Skeletal muscle tissue (tissue), 4 donors: ENCODE results near the gene PTPRN2. TPM values are rescaled to one million over a fixed set of nuclear protein-coding genes. Genes with fewer than 3 reads are reported as not detected.

Experiments used
- H3K27ac ChIP-seq: one replicate; pipeline ENCODE4 v1.7.0; 2013; ENCODE audit warnings: mild to moderate bottlenecking, low read depth, low read length, inconsistent platforms
- H3K27me3 ChIP-seq, 3 donors: one replicate each; pipeline ENCODE4 v1.7.0; 2013; ENCODE audit warnings: low read length in 3 of 3; ENCODE audit not compliant: control insufficient read depth in 3 of 3, insufficient read depth in 3 of 3
- H3K36me3 ChIP-seq, 3 donors: one replicate each; pipeline ENCODE4 v1.7.0; 2013; ENCODE audit warnings: low read length in 3 of 3; ENCODE audit not compliant: control insufficient read depth in 3 of 3, insufficient read depth in 3 of 3
- H3K4me1 ChIP-seq, 3 donors: one replicate each; pipeline ENCODE4 v1.7.0; 2013; ENCODE audit warnings: low read length in 3 of 3, mild to moderate bottlenecking in 3 of 3; ENCODE audit not compliant: control insufficient read depth in 3 of 3, insufficient read depth in 3 of 3
- H3K4me3 ChIP-seq, 3 donors: one replicate each; pipeline ENCODE4 v1.7.0; 2013; ENCODE audit warnings: low read length in 3 of 3
- H3K9ac ChIP-seq, 3 donors: one replicate each; pipeline ENCODE4 v1.7.0; 2013; ENCODE audit warnings: low read length in 3 of 3, mild to moderate bottlenecking in 3 of 3, moderate library complexity in 2 of 3, low read depth in 1 of 3
- H3K9me3 ChIP-seq, 3 donors: one replicate each; pipeline ENCODE4 v1.7.0; 2013; ENCODE audit warnings: low read length in 3 of 3; ENCODE audit not compliant: control insufficient read depth in 3 of 3
- total RNA-seq: library from RNA; depleted of rRNA; stranded (reverse); fragments of >200 nt; gene quantifications from one replicate; pipeline ENCODE4 v1.2.3, GENCODE V29; 2014
- donor health status: Osteomylitis.

The PTPRN2 gene
- total RNA-seq, 1 donor from 2014 or later = 1.6 TPM

DNA sequence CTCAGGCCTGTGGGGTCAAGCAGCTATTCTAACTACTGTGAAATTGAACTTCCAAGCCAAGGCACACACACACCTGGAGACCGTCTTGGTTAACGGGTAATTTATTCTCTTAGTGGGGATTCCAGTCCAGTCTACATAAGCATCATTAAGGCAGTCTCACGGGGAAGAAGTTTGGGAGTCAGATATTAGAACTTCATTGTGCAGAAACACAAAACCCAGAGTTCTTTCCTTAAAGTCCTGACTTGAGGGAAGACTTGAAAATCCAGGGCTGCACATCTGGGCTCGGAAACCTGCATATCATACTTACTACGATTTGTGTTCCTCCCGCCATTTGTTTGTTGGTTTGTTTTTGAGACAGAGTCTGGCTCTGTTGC, 112.0 kb downstream of the PTPRN2 start:
- Histone ChIP-seq H3K27me3 (peaks cover 0 to 13% (median 4%) of the 10 kb centered on the region in 3 donors), H3K27ac (no peak overlapping the region), H3K4me3 (no peak overlapping the region), H3K36me3 (no peaks in the 10 kb centered on the region), H3K9me3 (peaks cover 0 to 4% (median 0%) of the 10 kb centered on the region in 3 donors), H3K4me1 (no peaks in the 10 kb centered on the region), H3K9ac (no peak overlapping the region)

DNA sequence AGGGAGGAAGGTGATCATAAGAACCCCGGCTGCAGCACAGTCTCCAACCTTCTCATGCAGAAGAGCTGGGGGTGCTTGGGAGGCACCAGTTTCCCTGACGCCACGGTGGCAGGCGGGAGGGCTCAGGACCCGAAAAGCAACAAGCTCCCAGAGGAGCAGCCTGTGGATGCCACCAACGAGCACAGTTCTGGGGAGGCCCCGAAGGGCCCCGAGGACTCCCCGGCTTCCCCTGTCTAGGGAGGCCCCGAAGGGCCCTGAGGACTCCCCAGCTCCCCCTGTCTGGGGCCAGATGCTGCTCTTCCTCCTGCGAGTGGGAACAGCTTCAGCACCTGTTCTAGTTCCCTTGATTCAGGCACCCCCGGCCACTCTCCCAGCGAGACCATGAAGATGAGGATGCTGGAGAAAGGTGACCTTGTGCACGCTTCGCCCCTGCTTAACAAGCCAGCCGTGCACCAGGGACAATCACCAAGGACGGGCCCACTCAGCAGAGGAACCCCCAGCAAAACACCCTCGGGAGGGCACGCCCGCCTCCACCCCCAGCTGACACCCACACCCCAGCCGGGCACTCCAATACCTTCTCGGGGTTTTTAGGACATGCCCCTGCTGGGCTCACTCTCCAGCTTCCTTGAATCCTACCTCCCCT, 112.5 kb downstream of the PTPRN2 start:
- peaks cover 0 to 4% (median 0%) of the 10 kb centered on the region in 3 donors for H3K9me3 ChIP-seq
- no peaks in the 10 kb centered on the region for H3K4me1 ChIP-seq
- no peaks in the 10 kb centered on the region for H3K36me3 ChIP-seq
- no peak overlapping the region for H3K27ac ChIP-seq
- H3K9ac ChIP-seq = no peak overlapping the region
- H3K27me3 ChIP-seq = peaks cover 0 to 13% (median 4%) of the 10 kb centered on the region in 3 donors
- H3K4me3 ChIP-seq = no peak overlapping the region

DNA sequence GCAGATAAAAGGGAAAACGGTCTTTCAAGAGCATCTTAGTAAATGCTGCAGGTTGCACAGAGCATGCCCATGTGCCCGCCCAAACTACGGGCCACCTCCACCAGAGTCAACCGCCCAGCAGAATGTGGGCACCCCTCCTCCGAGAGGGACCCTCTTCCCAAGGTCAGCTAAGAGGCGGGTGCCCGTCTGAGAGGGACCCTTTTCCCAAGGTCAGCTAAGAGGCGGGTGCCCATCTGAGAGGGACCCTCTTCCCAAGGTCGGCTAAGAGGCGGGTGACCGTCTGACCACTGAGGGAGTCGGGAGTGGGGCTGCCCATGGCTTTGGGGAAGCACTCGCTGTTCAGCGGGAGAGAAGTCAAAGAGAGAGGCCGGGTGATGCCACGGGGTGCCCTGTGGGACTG, 113.1 kb downstream of the PTPRN2 start:
- Histone ChIP-seq H3K27me3 (peaks cover 0 to 13% (median 4%) of the 10 kb centered on the region in 3 donors), H3K9me3 (peaks cover 0 to 2% (median 0%) of the 10 kb centered on the region in 3 donors), H3K4me3 (no peak overlapping the region), H3K4me1 (no peaks in the 10 kb centered on the region), H3K9ac (no peak overlapping the region), H3K36me3 (no peaks in the 10 kb centered on the region), H3K27ac (no peak overlapping the region)

DNA sequence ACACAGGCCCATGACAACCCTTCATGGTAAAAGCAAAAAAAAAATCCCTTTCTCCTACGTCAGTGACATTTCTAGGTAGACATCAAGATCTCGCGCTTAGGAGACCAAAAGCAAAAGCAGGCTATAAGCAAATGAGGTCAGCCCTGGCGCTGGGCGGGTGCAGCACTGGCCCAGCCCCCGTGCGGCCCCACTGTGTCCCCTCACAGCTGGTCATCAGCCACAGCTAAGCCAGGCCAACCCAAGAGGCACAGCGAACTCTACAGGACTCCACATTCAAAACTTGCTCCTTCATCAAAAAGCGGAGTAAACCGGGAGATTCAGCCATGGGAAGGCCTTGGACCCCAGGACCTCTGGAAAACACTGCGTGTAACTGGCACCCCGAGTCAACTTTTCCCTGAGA, 113.7 kb downstream of the PTPRN2 start:
- Histone ChIP-seq H3K9ac (no peak overlapping the region), H3K4me1 (no peaks in the 10 kb centered on the region)

DNA sequence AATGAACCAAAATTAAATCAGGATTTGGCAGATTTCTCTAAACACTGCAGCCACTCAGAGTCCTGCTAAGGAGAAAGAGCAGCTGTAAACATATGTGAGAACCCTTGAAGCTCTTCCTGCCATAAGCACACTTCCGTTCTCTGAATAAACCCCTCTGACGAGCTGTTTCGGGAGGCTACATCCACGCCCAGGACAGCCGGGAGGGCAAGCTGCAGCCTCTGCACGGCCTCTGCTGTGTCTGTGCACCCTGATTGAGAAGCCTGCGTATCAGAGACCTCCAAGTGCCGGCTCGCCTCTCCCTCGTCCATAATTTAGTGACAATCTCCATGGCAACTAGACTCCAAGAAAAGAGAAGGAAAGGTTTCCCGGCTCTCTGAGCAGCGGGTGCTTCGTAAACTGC, 114.4 kb downstream of the PTPRN2 start:
- H3K27ac ChIP-seq = no peak overlapping the region
- H3K4me3 ChIP-seq = no peak overlapping the region
- no peaks in the 10 kb centered on the region for H3K36me3 ChIP-seq
- peaks cover 5 to 14% (median 10%) of the 10 kb centered on the region in 3 donors for H3K27me3 ChIP-seq
- H3K9me3 ChIP-seq = peaks cover 0 to 2% (median 0%) of the 10 kb centered on the region in 3 donors
- no peak overlapping the region for H3K9ac ChIP-seq
- no peaks in the 10 kb centered on the region for H3K4me1 ChIP-seq

More for the DNA sequence above, 113.7 kb downstream of the PTPRN2 start:
- H3K27ac ChIP-seq = no peak overlapping the region
- H3K27me3 ChIP-seq = peaks cover 0 to 13% (median 7%) of the 10 kb centered on the region in 3 donors
- H3K4me3 ChIP-seq = no peak overlapping the region
- H3K36me3 ChIP-seq = no peaks in the 10 kb centered on the region
- peaks cover 0 to 2% (median 0%) of the 10 kb centered on the region in 3 donors for H3K9me3 ChIP-seq

DNA sequence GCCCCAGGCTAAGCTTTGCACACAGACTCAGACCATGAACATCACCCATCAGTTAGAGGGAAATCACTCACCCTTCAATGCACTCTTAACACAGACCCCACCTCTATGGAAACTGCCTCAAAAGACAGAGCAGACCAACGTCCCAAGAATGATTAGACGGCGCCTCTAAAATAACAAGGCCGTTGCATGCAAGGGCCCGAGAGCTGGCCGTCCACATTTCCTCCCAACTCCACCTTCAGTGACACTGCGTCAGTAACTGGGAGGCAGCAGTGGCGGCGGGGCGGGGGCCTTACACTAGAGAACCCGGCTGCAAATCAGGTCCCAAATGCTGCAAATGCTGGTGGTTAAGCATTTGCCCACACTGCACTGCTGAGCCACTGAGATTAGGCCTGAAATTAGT, 115.0 kb downstream of the PTPRN2 start:
- Histone ChIP-seq H3K4me1 (no peaks in the 10 kb centered on the region), H3K9me3 (no peaks in the 10 kb centered on the region), H3K27ac (no peak overlapping the region), H3K9ac (no peak overlapping the region), H3K36me3 (no peaks in the 10 kb centered on the region), H3K4me3 (no peak overlapping the region), H3K27me3 (peaks cover 5 to 10% (median 8%) of the 10 kb centered on the region in 3 donors)

DNA sequence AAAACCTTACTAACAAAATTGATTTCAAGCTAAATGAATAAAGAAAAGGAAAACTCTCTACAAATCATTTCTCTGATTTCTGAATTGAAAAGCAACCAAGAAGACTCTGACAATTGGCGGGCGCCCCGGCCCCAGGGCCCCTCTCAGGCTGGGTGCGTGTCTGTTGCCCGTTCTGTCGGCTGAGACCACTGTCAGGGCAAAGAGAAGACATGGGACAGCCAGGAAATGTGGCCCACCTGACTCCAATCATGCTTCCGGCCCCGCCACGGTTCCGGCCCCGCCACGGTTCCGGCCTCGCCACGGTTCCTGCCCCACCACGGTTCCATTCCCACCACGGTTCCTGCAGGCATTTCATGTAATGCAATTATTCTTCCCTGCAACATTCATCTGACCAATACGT, 115.9 kb downstream of the PTPRN2 start:
- Histone ChIP-seq H3K27me3 (peaks cover 5 to 10% (median 8%) of the 10 kb centered on the region in 3 donors), H3K9me3 (no peaks in the 10 kb centered on the region), H3K4me1 (no peaks in the 10 kb centered on the region), H3K27ac (no peak overlapping the region), H3K36me3 (no peaks in the 10 kb centered on the region), H3K4me3 (no peak overlapping the region), H3K9ac (no peak overlapping the region)

DNA sequence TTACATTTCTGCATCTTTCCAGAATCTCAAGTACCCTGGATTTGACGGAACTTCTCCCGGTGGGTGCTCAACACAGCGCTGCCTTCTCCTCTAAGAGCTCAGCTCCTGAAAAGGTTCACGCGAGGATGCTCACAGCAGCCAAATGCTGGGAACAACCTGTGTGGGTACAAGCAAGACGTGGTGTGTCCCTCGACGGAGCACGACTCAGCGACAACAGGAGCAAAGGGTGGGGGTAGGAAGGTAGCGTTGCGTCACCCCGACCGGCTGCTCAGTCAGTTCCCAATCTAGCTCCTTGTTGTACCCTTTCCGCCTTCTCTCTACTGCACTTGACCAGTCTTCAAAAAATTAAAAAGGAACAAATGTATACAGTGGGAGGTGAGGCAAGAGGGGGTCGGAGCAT, 117.3 kb downstream of the PTPRN2 start:
- Histone ChIP-seq H3K9ac (no peak overlapping the region), H3K4me3 (no peak overlapping the region), H3K4me1 (no peaks in the 10 kb centered on the region), H3K9me3 (no peaks in the 10 kb centered on the region), H3K36me3 (no peaks in the 10 kb centered on the region), H3K27ac (no peak overlapping the region), H3K27me3 (peaks cover 5 to 10% (median 8%) of the 10 kb centered on the region in 3 donors)

DNA sequence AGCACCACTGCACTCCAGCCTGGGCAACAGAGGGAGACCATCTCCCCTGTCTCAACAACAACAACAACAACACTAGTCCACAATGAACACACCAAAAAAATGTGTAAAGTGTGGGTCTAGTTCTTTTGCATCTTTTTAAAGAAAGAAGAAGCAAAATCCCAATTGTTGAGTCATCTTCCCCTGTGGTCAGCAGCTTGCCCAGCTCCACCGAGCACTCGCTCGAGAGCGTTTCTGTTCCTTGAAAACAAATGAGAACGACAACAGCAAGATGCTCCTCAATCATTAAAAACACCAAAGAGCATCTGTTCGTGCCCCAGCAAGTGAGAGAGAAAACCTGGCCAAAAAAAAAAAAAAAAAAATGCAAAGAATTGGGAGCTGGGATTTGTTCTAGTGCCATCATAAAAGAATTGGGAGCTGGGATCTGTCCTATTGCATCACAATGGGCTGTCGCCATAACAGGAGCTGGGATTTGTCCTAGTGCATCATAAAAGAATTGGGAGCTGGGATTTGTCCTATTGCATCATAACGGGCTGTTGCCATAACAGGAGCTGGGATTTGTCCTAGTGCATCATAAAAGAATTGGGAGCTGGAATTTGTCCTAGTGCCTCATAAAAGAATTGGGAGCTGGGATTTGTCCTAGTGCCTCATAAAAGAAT, 118.1 kb downstream of the PTPRN2 start:
- Histone ChIP-seq H3K27ac (no peak overlapping the region), H3K9me3 (no peaks in the 10 kb centered on the region), H3K27me3 (peaks cover 3 to 10% (median 5%) of the 10 kb centered on the region in 3 donors), H3K4me1 (no peaks in the 10 kb centered on the region), H3K36me3 (no peaks in the 10 kb centered on the region), H3K4me3 (no peak overlapping the region), H3K9ac (no peak overlapping the region)

DNA sequence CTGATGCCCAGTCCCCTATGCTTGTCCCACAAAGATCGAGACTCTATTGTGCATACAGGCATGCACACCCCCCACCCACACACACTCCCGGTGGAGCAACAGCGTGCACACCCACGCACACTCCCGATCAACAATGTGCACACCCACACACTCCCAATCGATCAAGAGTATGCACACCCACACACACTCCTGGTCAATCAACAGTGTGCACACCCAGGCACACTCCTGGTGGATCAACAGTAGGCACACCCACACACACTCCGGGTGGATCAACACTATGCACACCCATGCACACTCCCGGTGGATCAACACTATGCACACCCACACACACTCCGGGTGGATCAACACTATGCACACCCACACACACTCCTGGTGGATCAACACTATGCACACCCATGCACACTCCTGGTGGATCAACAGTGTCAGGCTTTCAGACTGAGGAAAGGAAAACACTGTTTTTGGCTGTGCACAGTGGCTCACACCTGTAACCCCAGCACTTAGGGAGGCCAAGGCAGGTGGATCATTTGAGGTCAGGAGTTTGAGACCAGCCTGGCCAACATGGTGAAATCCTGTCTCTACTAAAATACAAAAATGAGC, 118.8 kb downstream of the PTPRN2 start:
- Histone ChIP-seq H3K9me3 (no peaks in the 10 kb centered on the region), H3K27ac (no peak overlapping the region), H3K9ac (no peak overlapping the region), H3K27me3 (peaks cover 3 to 10% (median 5%) of the 10 kb centered on the region in 3 donors), H3K36me3 (no peaks in the 10 kb centered on the region), H3K4me1 (no peaks in the 10 kb centered on the region), H3K4me3 (no peak overlapping the region)
